NCI-H345 (cell line): ENCODE results near the gene SLX4IP.

Source experiments
- DNase-seq: peaks from one replicate; lab custom pipeline; 2025; lab: John Stamatoyannopoulos, UW

SLX4IP gene

GRCh38 chr20:10466855-10467254, 31.8 kb downstream of the SLX4IP start:
- DNase-seq = no peak

DNA sequence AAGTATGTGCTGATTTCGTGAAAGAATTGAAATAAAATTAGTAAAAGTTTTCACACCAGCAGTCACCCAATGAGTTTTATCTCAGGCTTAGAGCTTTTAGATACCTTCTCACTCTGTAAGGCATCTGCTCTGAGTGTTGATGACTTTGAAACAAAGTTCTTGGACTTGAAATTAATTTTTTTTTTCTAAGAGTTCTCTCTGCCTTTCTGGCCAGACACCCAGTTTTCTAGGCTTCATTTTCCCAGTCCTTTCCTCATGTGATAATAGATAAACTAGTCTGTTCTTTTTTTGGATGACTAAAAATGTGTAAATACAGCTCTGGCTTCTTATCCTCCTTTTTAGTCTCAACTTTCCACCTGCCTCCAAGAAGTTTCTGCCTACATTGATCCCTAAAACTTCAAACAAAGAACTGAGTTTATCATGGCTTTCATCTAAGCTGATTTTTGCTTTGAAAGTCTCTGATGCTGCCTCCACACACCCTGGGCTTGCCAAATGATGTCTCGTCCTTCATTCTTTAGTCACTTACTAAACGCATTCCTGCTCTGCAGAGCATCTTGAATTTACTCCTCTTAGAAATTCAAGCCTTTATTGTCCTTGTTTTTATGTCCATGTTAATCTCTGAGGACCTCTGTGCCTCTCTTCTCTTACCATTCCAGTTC, 32.7 kb downstream of the SLX4IP start:
- no peak for DNase-seq

DNA sequence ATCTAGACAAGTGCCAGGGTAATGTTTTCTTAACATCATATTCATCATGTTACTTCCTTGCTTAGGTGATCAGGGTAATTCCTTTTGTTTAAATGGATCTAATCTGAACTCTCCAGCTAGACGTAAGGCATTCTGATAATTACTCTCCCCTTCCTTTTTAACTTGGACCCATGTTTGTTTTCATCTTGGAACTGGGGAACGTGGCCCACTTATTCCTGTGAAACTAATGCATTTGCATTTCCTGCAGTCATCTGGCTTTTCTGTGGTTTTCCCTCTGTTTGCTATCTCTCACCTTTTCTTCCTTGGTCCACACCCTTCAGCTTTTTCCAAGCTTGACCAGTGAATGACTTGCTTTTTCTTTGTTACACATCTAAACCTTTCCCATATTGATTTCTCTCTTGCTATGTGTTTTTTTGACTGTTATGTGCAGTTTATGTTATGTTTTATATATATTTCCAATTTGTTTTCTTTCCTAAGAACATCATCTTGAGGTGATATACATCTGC, 33.3 kb downstream of the SLX4IP start:
- DNase-seq = no peak

DNA sequence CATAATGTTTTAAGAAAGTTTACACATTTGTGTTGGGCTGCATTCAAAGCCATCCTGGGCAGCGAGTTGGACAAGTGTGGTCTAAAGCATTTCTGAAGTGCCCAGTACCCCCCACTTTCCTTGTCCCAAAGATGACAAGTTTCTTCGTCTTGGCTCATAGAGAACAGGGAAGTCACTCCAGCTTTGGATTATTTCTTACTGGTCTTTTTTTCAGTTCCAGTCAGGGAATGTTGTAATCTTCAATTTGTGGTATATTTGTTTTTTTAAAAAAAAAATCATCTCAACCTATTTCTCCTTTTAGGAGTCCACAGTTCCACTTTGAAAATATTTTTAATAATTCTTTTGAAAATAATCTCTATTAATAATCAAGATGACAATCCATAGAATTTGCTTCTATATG, 34.0 kb downstream of the SLX4IP start:
- no peak for DNase-seq

DNA sequence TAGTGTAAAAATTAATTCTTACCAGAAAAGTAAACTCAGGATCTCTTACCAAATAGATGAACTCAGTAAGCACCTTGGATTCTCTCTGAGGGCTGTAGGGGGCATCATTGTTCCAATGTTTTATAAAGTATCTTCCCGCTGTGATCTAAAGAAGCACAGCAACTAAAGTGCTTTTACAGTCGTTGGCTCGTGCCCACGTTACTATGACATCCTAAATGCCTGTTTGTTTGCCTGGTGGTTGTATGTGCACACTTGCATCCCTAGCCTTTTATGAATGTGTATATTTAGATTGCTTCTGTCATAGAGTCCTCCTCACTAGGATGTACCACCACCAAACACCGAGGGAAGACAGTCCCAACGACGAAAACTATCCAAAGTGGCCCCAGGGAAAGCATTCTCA, 34.5 kb downstream of the SLX4IP start:
- DNase-seq = peak; percentile 97

DNA sequence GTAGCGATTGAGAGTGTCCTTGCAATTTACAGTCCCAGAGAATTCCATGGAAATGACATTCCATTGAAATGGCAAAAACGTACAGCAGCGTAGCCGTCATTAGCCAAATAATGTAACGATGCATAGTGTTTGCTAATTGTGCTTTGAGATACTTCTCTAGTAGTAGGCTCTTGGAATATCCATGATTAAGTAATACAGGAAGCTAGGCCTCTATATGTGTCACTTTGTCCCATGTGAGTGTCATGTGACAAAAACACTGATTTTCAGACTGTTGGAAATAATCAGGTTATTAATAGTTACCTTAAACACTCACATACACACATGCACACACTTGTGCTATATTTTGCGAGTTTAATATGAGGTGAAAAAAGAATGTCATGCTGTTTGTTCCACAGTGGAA, 35.2 kb downstream of the SLX4IP start:
- no peak for DNase-seq

GRCh38 chr20:10472871-10473270, 37.8 kb downstream of the SLX4IP start:
- DNase-seq = no peak

- no peak for DNase-seq
Observed at GRCh38 chr20:10474606-10475184, 39.6 kb downstream of the SLX4IP start.

DNA sequence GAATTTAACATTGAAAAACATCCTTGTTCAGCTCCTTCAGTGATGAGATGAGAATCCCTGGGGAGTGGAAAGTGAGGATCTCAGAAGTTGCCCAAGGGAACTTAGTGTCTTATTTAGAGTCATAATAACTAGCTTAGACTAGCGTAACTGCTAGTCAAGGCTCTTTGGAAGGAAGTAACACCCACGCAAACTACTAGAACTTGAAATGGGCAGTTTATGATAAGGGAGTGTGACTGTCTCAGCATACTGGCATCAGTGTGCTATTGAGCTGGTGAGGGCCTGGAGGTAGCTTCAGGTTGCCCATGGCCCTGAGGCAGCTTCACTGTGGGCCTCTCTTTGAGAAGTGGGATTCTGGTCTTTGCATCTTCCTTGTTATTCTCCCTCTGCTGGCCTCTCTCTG, 40.1 kb downstream of the SLX4IP start:
- no peak for DNase-seq

DNA sequence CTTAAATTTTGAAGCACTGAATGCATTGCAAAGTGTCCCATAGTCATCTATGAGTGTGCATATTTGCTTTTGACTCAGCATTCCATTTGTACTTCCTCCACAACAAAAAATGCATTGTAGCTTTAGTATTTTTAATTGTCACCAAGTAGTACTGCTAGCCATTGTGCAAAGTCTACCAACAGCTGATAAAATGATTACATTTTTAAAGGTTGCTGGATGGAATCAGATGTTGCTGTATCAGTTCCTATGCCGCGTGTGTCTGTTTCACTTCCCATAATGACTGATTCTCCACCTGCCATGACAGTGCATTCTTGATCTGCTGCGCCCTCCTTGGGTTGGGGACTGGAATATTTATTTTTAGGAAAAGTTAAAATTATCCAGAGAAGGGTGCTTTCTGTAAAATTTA, 41.2 kb downstream of the SLX4IP start:
- no peak for DNase-seq

- DNase-seq = no peak
Observed at GRCh38 chr20:10478205-10478604, 43.1 kb downstream of the SLX4IP start.

DNA sequence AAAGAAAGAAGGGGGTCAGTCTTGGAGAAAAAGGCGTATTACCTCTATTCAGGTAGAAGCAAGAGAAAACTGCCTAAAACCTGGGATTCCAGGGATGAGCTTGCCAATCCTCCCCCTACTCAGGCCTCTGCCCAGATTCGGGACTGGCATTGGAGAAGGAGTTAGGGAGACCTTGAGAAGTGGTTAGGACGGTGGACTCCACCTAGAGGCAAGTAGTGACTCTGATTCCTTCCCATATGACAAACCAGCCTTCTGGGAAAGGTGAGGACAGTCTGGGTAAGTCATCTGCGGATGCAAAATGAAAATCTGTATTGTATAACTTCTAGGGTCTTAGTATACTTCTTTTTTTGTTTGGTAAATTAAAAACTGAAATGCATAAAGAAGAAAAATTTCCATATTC, 43.8 kb downstream of the SLX4IP start:
- DNase-seq = no peak

- no peak for DNase-seq
Observed at GRCh38 chr20:10481676-10482075, 46.6 kb downstream of the SLX4IP start.

DNA sequence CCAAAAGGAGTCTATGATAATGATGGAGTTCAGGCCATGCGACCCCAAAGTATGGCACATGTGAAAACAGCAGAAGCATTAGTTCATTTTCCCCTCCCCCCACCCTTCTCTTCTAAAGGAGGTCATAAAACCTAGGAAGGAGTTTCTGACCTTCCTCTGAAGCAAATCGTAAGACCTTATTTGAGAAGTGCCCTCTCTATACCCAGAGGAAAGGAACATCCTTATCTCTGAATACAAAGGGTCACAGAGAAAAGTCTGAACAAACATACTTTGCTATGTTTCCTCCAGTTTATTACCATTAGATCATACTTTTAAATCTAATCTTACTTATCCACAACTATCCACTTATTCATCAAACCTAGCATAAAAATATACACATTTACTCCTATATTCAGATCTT, 48.6 kb downstream of the SLX4IP start:
- no peak for DNase-seq

GRCh38 chr20:10487142-10488136, 52.3 kb downstream of the SLX4IP start:
- no peak for DNase-seq

- no peak for DNase-seq
Observed at GRCh38 chr20:10488534-10488933, 53.4 kb downstream of the SLX4IP start.

DNA sequence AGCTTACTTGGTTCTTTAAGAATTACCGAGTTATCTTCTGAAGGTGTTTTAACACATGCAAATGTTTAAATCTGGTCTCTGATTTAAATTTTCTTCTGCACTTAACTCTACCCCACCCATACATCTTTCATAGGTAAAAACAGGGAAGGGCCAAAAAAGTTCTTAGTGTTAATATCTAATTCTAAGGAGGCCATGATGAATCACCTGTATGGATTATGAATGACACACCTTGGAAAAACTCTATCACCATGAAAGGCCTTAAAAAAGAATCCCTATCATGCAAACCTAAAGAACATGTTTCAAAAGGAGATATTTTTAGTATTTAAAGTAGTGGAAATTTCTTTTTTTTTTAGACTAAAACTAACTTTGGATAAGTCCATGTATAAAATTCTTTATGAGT, 54.7 kb downstream of the SLX4IP start:
- no peak for DNase-seq

DNA sequence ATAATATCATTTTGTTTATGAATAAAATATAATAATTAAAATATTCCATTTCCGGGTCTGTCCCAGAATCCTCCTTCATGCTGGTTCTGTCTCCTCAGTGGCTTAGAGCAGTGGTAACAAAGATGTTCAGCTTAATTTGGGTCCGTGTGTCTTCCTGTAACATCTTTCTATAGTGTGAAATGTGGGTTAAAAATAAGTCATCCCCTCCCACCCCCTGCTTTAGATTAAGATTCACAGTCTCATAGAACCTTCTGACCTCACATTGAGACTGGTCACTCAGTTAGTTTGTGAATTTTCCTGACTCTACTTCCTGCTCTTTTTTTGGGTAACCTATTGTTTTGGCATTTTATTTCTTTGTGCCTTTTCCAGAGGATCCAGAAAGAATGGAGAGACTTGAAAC, 55.2 kb downstream of the SLX4IP start:
- no peak for DNase-seq

- DNase-seq = peak; percentile 35
Observed at GRCh38 chr20:10490706-10491105, 55.6 kb downstream of the SLX4IP start.

GRCh38 chr20:10492065-10492464, 57.0 kb downstream of the SLX4IP start:
- no peak for DNase-seq

- no peak for DNase-seq
Observed at GRCh38 chr20:10492844-10493243, 57.7 kb downstream of the SLX4IP start.

DNA sequence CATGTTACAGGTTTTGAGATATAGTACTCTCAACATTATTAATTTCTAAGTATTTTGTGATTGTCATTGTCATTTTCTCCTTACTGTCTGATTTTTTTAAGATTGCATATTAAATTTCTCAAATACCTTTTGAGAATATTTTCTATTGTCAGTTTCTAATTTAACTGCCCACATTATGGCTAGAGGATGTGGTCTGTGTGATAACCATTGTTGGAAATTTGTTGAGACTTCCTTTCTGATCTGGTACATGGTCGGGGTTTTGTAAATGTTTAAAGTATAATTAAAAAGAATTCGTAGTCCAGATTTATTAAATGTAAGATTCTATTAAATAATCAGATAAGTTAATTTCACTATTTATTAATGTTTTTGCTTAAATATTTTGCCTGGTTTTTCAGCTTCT, 60.1 kb downstream of the SLX4IP start:
- no peak for DNase-seq

DNA sequence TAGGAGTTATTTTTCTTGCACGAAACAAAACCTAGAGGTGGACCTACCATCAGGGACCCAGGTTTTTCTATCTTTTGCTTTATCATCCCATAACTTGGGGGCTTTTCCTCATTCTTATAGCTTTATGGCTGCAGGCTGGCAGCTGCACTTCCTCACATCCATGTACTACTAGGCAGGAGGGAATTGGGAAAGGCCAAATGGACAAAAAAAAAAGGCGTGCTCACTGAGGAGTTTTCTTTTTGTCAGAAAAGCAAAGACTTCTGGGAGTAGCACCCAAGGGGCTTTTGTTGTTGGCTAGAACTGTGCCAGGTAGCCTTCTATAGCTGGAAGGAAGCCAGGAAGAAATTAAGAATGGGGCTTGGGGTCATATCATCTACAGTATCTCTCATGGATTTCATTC, 61.4 kb downstream of the SLX4IP start:
- no peak for DNase-seq
